HG02763 (cell line): ENCODE measurements around the gene WRNIP1.

ENCODE experiments used
- ATAC-seq: cut with Tn5 transposase; IDR thresholded peaks from one replicate; pipeline ENCODE4 v1.9.1; 2021; ENCODE audit warnings: mild to moderate bottlenecking, moderate library complexity; ENCODE audit not compliant: unreplicated experiment

WRNIP1 gene

GRCh38 chr6:2831392-2831791, 66.2 kb downstream of the WRNIP1 start:
- no peak for ATAC-seq

GRCh38 chr6:2834262-2834661, 69.1 kb downstream of the WRNIP1 start:
- no peak for ATAC-seq
